IMR-90 (cell line): ENCODE data around the gene SHC2. TPM values are rescaled to one million over a fixed set of nuclear protein-coding genes. Genes with fewer than 3 reads are reported as not detected.

ENCODE experiments used
- ATAC-seq: fragments of 200-7000 bp; cut with Tn5 transposase; 2 replicates; pipeline ENCODE4 v1.9.1; 2020; ENCODE audit warnings: low read depth, mild to moderate bottlenecking, moderate library complexity
- BruUV-seq: library from RNA; stranded (reverse); fragments of 400-500 nt; replicated peaks from 2 replicates; lab custom pipeline; 2021; lab: Mats Ljungman, UMichigan
- CTCF ChIA-PET: fragments of 300-600 bp; formaldehyde crosslinking; extraction: SDS; loops from one replicate; lab custom pipeline; 2021; ENCODE audit warnings: antibody characterized with exemption; lab: Yijun Ruan, JAX
- POLR2A ChIA-PET: fragments of 300-600 bp; sonication (Branson Sonifier 250); formaldehyde crosslinking; loops from one replicate; lab custom pipeline; 2022; ENCODE audit warnings: antibody characterized with exemption; ENCODE audit not compliant: unreplicated experiment; lab: Charles Lee
- DNase-seq: peaks from one replicate; pipeline ENCODE4 v3.0.0; 2013
- H2AFZ ChIP-seq: replicated peaks from 2 replicates; pipeline ENCODE3; 2013; ENCODE audit warnings: low read length, mild to moderate bottlenecking; ENCODE audit not compliant: poor library complexity
- H2AK5ac ChIP-seq: 2 replicates; pipeline ENCODE4 v1.6.1; 2013; ENCODE audit warnings: low read depth, low read length, inconsistent platforms
- H2AK9ac ChIP-seq: replicated peaks from 2 replicates; pipeline ENCODE3; 2013; ENCODE audit warnings: mild to moderate bottlenecking, low read depth, low read length, moderate library complexity; ENCODE audit not compliant: poor library complexity
- H2BK120ac ChIP-seq: 2 replicates; pipeline ENCODE4 v1.6.1; 2013; ENCODE audit warnings: low read depth, low read length, inconsistent platforms
- H2BK15ac ChIP-seq: 3 replicates; pipeline ENCODE4 v1.6.1; 2013; ENCODE audit warnings: low read depth, low read length, inconsistent platforms
- H2BK20ac ChIP-seq: 2 replicates; pipeline ENCODE4 v1.6.1; 2013; ENCODE audit warnings: low read depth, mild to moderate bottlenecking, inconsistent platforms, low read length, moderate library complexity
- H2BK5ac ChIP-seq: 2 replicates; pipeline ENCODE4 v1.6.1; 2013; ENCODE audit warnings: mild to moderate bottlenecking, low read depth, low read length, inconsistent platforms; ENCODE audit not compliant: poor library complexity, severe bottlenecking
- H3K14ac ChIP-seq: replicated peaks from 2 replicates; pipeline ENCODE4 v1.6.1; 2013; ENCODE audit warnings: low read depth, low read length, inconsistent platforms
- H3K18ac ChIP-seq: 2 replicates; pipeline ENCODE4 v1.6.1; 2013; ENCODE audit warnings: low read depth, low read length, control low read depth
- H3K23ac ChIP-seq: 2 replicates; pipeline ENCODE4 v1.6.1; 2013; ENCODE audit warnings: low read depth, low read length, inconsistent platforms
- H3K27ac ChIP-seq: 2 replicates; pipeline ENCODE4 v1.5.1; 2013; ENCODE audit warnings: mild to moderate bottlenecking, control low read depth, low read length; ENCODE audit not compliant: insufficient read depth
- H3K27me3 ChIP-seq: 2 replicates; pipeline ENCODE4 v1.6.1; 2013; ENCODE audit warnings: low read length; ENCODE audit not compliant: control insufficient read depth, insufficient read depth
- H3K36me3 ChIP-seq: 2 replicates; pipeline ENCODE4 v1.6.1; 2013; ENCODE audit warnings: low read length, mixed read lengths; ENCODE audit not compliant: control insufficient read depth, insufficient read depth
- H3K4ac ChIP-seq: 2 replicates; pipeline ENCODE4 v1.6.1; 2013; ENCODE audit warnings: low read depth, low read length, inconsistent platforms
- H3K4me1 ChIP-seq: 2 replicates; pipeline ENCODE4 v1.6.1; 2013; ENCODE audit warnings: low read length, mixed read lengths; ENCODE audit not compliant: control insufficient read depth, insufficient read depth
- H3K4me2 ChIP-seq: 2 replicates; pipeline ENCODE4 v1.6.1; 2013; ENCODE audit warnings: low read depth, mild to moderate bottlenecking, control low read depth, low read length, moderate library complexity
- H3K4me3 ChIP-seq: 2 replicates; pipeline ENCODE4 v1.5.1; 2013; ENCODE audit warnings: low read depth, mild to moderate bottlenecking, control low read depth, low read length, moderate library complexity; ENCODE audit not compliant: insufficient read depth
- H3K56ac ChIP-seq: 2 replicates; pipeline ENCODE4 v1.6.1; 2013; ENCODE audit warnings: low read length, inconsistent platforms; ENCODE audit not compliant: insufficient read depth; ENCODE audit errors: extremely low read depth
- H3K79me1 ChIP-seq, 2 experiments: 2 replicates each; pipeline ENCODE4 v1.6.1; 2013; ENCODE audit warnings: low read length in 2 of 2, inconsistent platforms in 1 of 2, low read depth in 1 of 2
- H3K9ac ChIP-seq: 2 replicates; pipeline ENCODE4 v1.6.1; 2013; ENCODE audit warnings: low read depth, low read length, control low read depth
- H3K9me1 ChIP-seq: 2 replicates; pipeline ENCODE4 v1.6.1; 2013; ENCODE audit warnings: low read length, inconsistent platforms; ENCODE audit not compliant: insufficient read depth
- H3K9me3 ChIP-seq: 2 replicates; pipeline ENCODE4 v1.6.1; 2013; ENCODE audit warnings: low read length; ENCODE audit not compliant: control insufficient read depth, insufficient read depth
- H4K20me1 ChIP-seq: 2 replicates; pipeline ENCODE4 v1.6.1; 2013; ENCODE audit warnings: low read length, inconsistent platforms; ENCODE audit not compliant: insufficient read depth
- H4K5ac ChIP-seq: 2 replicates; pipeline ENCODE4 v1.6.1; 2013; ENCODE audit warnings: mild to moderate bottlenecking, low read depth, low read length, control low read depth
- H4K8ac ChIP-seq, 2 experiments: 2 replicates each; pipeline ENCODE4 v1.6.1; 2013; ENCODE audit warnings: low read depth in 2 of 2, low read length in 2 of 2, control low read depth in 1 of 2, inconsistent platforms in 1 of 2
- H4K91ac ChIP-seq: 2 replicates; pipeline ENCODE4 v1.6.1; 2013; ENCODE audit warnings: low read depth, low read length, inconsistent platforms; ENCODE audit not compliant: insufficient read depth
- BHLHE40 ChIP-seq: fragments of 150-350 bp; IDR thresholded peaks from 2 replicates; pipeline ENCODE4 v1.6.1; 2016; ENCODE audit warnings: mild to moderate bottlenecking, low read depth, low read length
- CEBPB ChIP-seq: IDR thresholded peaks from 2 replicates; pipeline ENCODE4 v1.6.1; 2012; ENCODE audit warnings: low read depth, low read length, improper control_type of control experiment
- FOS ChIP-seq: fragments of 150-350 bp; IDR thresholded peaks from 2 replicates; pipeline ENCODE4 v1.6.1; 2016; ENCODE audit warnings: low read depth, low read length
- MAFK ChIP-seq: IDR thresholded peaks from 2 replicates; pipeline ENCODE4 v1.6.1; 2012; ENCODE audit warnings: low read depth, low read length, improper control_type of control experiment
- POLR2A ChIP-seq: IDR thresholded peaks from 2 replicates; pipeline ENCODE4 v1.6.1; 2012; ENCODE audit warnings: mild to moderate bottlenecking, low read depth, low read length
- RCOR1 ChIP-seq: IDR thresholded peaks from 2 replicates; pipeline ENCODE4 v1.6.1; 2012; ENCODE audit warnings: mild to moderate bottlenecking, low read length, improper control_type of control experiment; ENCODE audit not compliant: insufficient replicate concordance
- SMC3 ChIP-seq: fragments of 150-350 bp; IDR thresholded peaks from 2 replicates; pipeline ENCODE4 v1.6.1; 2016; ENCODE audit warnings: low read depth, mild to moderate bottlenecking, antibody characterized with exemption, low read length, moderate library complexity
- USF2 ChIP-seq: fragments of 150-350 bp; IDR thresholded peaks from 2 replicates; pipeline ENCODE4 v1.6.1; 2017; ENCODE audit warnings: mild to moderate bottlenecking, antibody characterized with exemption, low read length, low read depth
- WGBS, 2 experiments: methylation state at CpG; one replicate each; pipeline versions ENCODE4 v1.1.5 to v1.1.7; 2013; ENCODE audit warnings: missing lambda C conversion rate in 2 of 2; ENCODE audit not compliant: insufficient read length in 1 of 2; ENCODE audit errors: extremely low coverage in 2 of 2; 5-methylcytosine and 5-hydroxymethylcytosine counted together
- dilution Hi-C: fragments of 300-500 bp; cut with HindIII; formaldehyde crosslinking; loops from one replicate; pipeline ENCODE4 v1.14.3; 2018; ENCODE audit warnings: low sequenced_read_pairs; ENCODE audit not compliant: unreplicated experiment
- in situ Hi-C: fragments of 300-500 bp; cut with MboI; formaldehyde crosslinking; loops from 3 replicates; pipeline ENCODE4 v1.14.3; 2019; ENCODE audit warnings: low sequenced_read_pairs, inconsistent platforms, mixed read lengths
- intact Hi-C: fragments of 100-400 bp; cut with micrococcal nuclease; formaldehyde crosslinking; loops from 2 replicates; pipeline ENCODE4 v1.10.0; 2022
- polyA plus RNA-seq, 3 experiments: library from polyadenylated mRNA; depleted of rRNA; stranded (reverse); fragments of >200 nt; gene quantifications; 2 replicates each; pipeline ENCODE4 v1.2.3, GENCODE V29; 2012; ENCODE audit warnings: low replicate concordance in 1 of 3
- total RNA-seq: library from RNA; depleted of rRNA; stranded (reverse); fragments of >200 nt; gene quantifications from 2 replicates; pipeline ENCODE4 v1.2.3, GENCODE V29; 2012
- TF ChIP-seq, protein P1 (sequence below): fragments of 150-350 bp; IDR thresholded peaks from 2 replicates; pipeline ENCODE4 v1.6.1; 2016; ENCODE audit warnings: low read depth, mild to moderate bottlenecking, low read length, moderate library complexity, borderline replicate concordance

The SHC2 gene
- total and polyA plus RNA-seq, 2 of the 4 experiments (the other 2 are of a cell fraction): 0.68 TPM; not detected in 1

- Histone ChIP-seq H2BK20ac (no peak overlapping the region), H3K4me1 (no peaks in the 10 kb centered on the region), H2AK5ac (no peak overlapping the region), H3K9me1 (no peaks in the 10 kb centered on the region), H3K18ac (no peak overlapping the region), H3K27ac (no peak overlapping the region), H3K4me3 (peak overlapping the region; percentile 21; the same call in 1 of the 2 replicates), H2BK15ac (no peak overlapping the region), H3K4me2 (peak overlapping the region; percentile 72; the same call in 1 of the 2 replicates), H3K4ac (no peak overlapping the region), H2AFZ (no peak overlapping the region), H4K91ac (no peak overlapping the region), H2AK9ac (peak overlapping the region; percentile 85), H3K23ac (no peak overlapping the region), H3K36me3 (no peaks in the 10 kb centered on the region), H3K79me1 (no peaks in the 10 kb centered on the region), H3K14ac (no peak overlapping the region), H4K20me1 (no peaks in the 10 kb centered on the region), H4K5ac (no peak overlapping the region), H3K9me3 (no peaks in the 10 kb centered on the region), H3K56ac (no peak overlapping the region), H4K8ac (no peak overlapping the region), H3K9ac (no peak overlapping the region), H2BK5ac (no peak overlapping the region), H2BK120ac (no peak overlapping the region), H3K27me3 (peaks cover 41% of the 10 kb centered on the region)
- no TSS peak for BruUV-seq
- TF ChIP-seq SMC3 (no peak), RCOR1 (no peak), BHLHE40 (no peak), USF2 (no peak), POLR2A (no peak), FOS (no peak), CEBPB (no peak), MAFK (no peak)
- TF ChIP-seq, protein P1, sequence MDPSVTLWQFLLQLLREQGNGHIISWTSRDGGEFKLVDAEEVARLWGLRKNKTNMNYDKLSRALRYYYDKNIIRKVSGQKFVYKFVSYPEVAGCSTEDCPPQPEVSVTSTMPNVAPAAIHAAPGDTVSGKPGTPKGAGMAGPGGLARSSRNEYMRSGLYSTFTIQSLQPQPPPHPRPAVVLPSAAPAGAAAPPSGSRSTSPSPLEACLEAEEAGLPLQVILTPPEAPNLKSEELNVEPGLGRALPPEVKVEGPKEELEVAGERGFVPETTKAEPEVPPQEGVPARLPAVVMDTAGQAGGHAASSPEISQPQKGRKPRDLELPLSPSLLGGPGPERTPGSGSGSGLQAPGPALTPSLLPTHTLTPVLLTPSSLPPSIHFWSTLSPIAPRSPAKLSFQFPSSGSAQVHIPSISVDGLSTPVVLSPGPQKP: no peak
- POLR2A ChIA-PET: no interaction called here
- ATAC-seq (peak; percentile 27; the same call in 1 of the 2 replicates), DNase-seq (no peak)
- dilution Hi-C loops: no loop called here
- 12% methylated on average over 9 of the region's 23 CpGs; no CpG with 5 or more reads in 1 of the 2 experiments for WGBS, 2 experiments
- CTCF ChIA-PET: no interaction called here
- in situ Hi-C loops: no loop called here
- intact Hi-C loops: no loop called here
These were observed 51.2 kb downstream of the SHC2 start for GRCh38 chr19:409516-410242.
